PFSK-1 (cell line): ENCODE results near the gene MBD5.

Source experiments
- FOXP2 ChIP-seq: optimal IDR thresholded peaks from 2 replicates; pipeline ENCODE3; 2011; ENCODE audit warnings: borderline replicate concordance, control low read depth, inconsistent platforms; ENCODE audit not compliant: insufficient read depth; ENCODE audit errors: extremely low read length, extremely low read depth
- POLR2AphosphoS5 ChIP-seq: IDR thresholded peaks from 2 replicates; pipeline ENCODE4 v1.6.1; 2012; ENCODE audit warnings: low read depth, mild to moderate bottlenecking, control low read depth, low read length, moderate library complexity
- REST ChIP-seq, 2 experiments: IDR thresholded peaks; 2 replicates each; pipeline versions ENCODE4 v1.6.1 to v1.8.0; 2011 to 2012; ENCODE audit warnings: low read depth in 2 of 2, low read length in 2 of 2, control low read depth in 1 of 2, inconsistent platforms in 1 of 2, mild to moderate bottlenecking in 1 of 2, moderate library complexity in 1 of 2; ENCODE audit not compliant: insufficient read depth in 1 of 2
- SIN3A ChIP-seq: IDR thresholded peaks from 2 replicates; pipeline ENCODE4 v1.6.1; 2012; ENCODE audit warnings: mild to moderate bottlenecking, low read length, moderate library complexity, borderline replicate concordance; ENCODE audit not compliant: insufficient read depth
- TAF1 ChIP-seq: IDR thresholded peaks from 2 replicates; pipeline ENCODE4 v1.6.1; 2012; ENCODE audit warnings: low read length, control low read depth, borderline replicate concordance; ENCODE audit not compliant: insufficient read depth

The MBD5 gene

GRCh38 chr2:148209603-148210002, 188.7 kb downstream of the MBD5 start:
- TF ChIP-seq SIN3A, result no peak
- no peak for TF ChIP-seq REST (IDR thresholded peaks at IDR 0.05; ENCODE audit: insufficient read depth in 1 of 2, low read depth in 2 of 2, low read length in 2 of 2)
- no peak for TF ChIP-seq TAF1
- no peak for TF ChIP-seq POLR2AphosphoS5
- no peak for TF ChIP-seq FOXP2

GRCh38 chr2:148218326-148219075, 197.6 kb downstream of the MBD5 start:
- TF ChIP-seq SIN3A, result no peak
- no peak for TF ChIP-seq POLR2AphosphoS5
- no peak for TF ChIP-seq REST (IDR thresholded peaks at IDR 0.05; ENCODE audit: insufficient read depth in 1 of 2, low read depth in 2 of 2, low read length in 2 of 2)
- TF ChIP-seq FOXP2, result no peak
- no peak for TF ChIP-seq TAF1

- TF ChIP-seq REST (IDR thresholded peaks at IDR 0.05; ENCODE audit: insufficient read depth in 1 of 2, low read depth in 2 of 2, low read length in 2 of 2) (no peak), TAF1 (no peak)
Observed at GRCh38 chr2:148221166-148221565, 200.3 kb downstream of the MBD5 start.

GRCh38 chr2:148221926-148222325, 201.0 kb downstream of the MBD5 start:
- TF ChIP-seq SIN3A, result no peak
- TF ChIP-seq REST (IDR thresholded peaks at IDR 0.05; ENCODE audit: insufficient read depth in 1 of 2, low read depth in 2 of 2, low read length in 2 of 2), result no peak
- TF ChIP-seq TAF1, result no peak
- TF ChIP-seq FOXP2, result no peak
- TF ChIP-seq POLR2AphosphoS5, result no peak

- TF ChIP-seq REST (IDR thresholded peaks at IDR 0.05; ENCODE audit: insufficient read depth in 1 of 2, low read depth in 2 of 2, low read length in 2 of 2), result no peak
- no peak for TF ChIP-seq FOXP2
- TF ChIP-seq SIN3A, result no peak
- no peak for TF ChIP-seq POLR2AphosphoS5
- TF ChIP-seq TAF1, result no peak
Observed at GRCh38 chr2:148231858-148232257, 211.0 kb downstream of the MBD5 start.
